ENCODE measurements around the gene WNT6.

Gene WNT6

DNA sequence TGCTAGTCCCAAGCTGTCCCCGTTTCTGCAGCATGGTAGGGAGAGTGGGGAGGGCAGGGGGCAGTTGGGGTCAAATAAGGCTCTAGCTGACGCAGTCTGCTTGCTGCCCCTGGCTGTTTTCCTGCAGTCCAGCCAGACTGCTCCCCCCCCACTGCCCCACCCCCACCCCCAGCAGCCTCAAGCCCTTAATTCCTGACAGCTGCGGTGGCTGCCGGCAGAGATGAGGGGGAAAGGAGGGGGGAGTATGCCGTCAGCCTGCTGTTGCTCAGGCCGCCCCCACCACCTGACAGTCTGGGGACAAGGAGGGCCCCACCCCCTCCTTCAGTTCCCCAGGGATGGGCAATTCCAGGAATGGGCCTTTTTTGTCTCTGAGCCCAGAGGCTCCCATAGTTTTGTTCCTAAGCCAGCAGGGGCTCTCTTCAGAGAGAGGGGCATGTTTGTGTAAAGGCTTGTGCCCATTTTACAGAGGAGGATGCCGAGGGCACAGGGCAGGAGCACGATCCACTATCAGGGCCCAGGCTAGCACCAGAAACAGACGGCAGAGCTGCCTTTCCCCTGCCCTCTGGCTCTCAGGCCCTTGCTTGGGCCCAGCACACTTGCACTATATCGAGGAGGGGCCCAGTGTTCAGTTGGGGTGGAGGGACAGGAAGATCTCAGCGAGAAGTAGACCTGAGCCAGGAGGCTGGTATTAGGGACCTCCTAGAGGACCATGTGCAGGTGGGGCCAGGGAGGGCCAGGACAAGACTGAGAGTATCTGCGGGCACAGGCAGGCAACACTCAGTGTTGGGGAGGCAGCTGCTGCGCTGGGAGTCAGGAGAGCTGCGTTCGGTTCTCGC lies 19.5 kb downstream of the WNT6 start:
- no peak for FAIRE-seq

DNA sequence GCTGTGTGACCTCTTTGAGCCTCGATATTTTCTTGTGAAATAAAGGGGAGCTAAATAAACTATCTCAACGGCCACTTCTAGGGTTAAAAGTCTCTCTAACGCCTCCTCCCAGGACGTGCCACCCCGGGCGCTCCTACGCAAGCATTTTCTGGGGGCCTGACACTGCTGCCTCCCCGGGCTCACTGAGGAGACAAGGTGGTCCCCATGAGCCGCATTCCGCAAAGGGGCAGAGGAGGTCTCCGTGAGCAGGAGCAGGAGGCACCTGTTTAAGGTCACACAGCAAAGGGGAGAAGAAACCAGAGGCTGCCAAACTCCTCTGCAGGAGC lies 20.1 kb downstream of the WNT6 start:
- no peak for FAIRE-seq

DNA sequence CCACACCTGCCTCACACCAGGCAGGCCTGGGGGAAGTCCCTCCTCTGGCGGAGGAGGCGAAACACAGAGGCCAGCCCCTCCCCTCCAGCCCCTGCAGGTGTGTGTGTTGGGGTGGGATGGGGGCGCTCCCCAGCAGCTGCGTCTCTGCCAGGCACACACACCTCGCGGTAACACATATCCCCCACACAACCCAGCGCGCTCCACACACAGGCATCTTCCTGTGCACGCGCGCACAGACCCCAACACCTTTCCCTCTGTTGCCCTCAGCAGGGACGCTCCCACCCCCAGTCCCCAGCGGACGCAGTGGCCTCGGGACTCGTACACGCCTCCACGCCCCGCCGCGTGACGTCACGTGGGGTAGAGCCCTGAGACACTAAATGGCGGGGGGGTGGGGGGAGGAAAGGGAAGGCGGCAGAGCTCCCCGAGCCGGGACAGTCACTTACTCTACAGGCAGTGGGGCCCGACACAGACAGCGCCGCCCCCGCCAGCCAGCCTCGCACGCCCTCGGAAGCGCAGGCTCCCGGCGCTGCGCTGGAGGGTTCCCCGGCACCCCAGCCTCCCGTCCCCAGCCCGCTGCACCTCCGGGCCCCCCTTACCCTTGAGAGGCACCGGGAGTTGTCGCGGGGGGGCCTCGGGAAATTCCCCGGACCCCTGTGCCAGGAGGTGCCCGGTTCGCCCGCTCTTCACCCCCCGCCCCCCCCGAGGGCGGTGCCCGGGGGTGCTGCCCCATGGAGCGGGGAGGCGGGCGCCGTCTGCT lies 20.7 kb downstream of the WNT6 start, which contains the start of gene WNT10A:
WNT10A (plus strand) TSS at position 751 of the 757 bp plus-strand sequence. CDS start 144 bp downstream, outside the sequence.
- FAIRE-seq: no peak

DNA sequence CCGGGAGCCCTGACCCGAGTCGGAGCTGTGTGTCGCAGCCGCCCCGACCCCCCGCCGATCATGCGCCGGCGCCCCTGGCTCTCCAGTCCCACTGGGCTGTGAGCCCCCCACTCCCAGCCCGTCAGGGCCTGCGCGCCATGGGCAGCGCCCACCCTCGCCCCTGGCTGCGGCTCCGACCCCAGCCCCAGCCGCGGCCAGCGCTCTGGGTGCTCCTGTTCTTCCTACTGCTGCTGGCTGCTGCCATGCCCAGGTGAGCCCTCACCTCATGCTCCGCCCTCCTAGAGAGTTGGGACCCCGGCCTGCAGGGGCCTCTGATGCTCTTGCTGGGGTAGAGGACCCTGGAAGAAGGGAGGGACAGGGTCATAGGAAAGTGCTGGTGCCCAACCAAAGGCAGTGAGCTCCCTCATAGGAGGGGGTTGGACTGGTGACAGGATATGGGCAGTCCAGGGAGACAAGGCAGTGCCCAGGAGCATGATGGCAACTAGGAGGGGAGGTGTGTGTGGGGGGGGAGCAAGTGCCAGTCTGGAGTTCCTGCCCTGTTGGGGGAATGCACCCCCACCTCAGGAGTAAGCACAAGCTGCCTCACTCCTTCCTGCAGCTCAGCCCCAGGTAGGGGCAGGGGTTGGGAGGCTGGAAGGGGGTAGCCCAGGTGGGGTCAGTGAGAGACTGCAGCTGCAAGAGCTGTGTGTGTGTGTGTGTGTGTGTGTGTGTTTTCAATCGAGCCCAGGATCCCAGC lies 21.4 kb downstream of the WNT6 start:
- no peak for FAIRE-seq

DNA sequence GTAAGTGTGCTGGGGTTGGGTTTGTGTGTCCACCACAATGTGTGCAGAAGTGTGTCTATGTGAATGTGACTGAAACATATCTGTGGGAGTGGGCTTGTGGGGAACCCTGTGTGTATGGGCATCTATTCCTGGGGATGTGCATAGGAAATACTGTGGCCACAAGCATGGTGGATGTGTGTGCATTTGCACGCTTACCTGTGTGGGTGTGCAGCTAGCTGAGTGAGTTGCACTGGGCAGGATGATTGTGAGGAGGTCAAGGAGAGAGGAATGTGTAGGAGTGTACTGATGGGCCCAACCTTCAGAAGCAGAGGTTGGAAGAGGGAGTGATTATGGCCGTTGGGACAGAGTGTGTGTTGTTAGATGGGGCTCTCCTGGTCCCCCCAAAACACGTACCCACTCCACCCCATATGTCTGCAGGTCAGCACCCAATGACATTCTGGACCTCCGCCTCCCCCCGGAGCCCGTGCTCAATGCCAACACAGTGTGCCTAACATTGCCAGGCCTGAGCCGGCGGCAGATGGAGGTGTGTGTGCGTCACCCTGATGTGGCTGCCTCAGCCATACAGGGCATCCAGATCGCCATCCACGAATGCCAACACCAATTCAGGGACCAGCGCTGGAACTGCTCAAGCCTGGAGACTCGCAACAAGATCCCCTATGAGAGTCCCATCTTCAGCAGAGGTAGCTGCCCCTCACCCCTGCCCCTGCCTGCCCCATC lies 22.3 kb downstream of the WNT6 start:
- FAIRE-seq: no peak

DNA sequence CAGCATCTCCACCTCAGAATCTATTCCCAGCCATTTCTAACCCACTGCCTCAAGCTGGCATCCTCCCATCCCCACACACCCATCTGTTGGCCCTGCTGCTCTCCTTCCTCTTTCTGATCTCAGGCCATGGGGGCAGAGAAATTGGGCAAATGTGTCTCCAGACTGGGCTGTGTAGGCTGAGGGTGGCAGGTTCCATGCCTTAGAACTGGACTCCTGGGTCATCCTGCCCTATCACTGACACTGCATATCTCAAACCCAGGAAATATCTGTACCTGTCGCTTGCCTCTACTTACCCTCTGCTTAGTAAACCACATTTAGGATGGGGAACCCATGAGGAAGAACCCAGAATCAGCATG lies 22.8 kb downstream of the WNT6 start:
- no peak for FAIRE-seq

DNA sequence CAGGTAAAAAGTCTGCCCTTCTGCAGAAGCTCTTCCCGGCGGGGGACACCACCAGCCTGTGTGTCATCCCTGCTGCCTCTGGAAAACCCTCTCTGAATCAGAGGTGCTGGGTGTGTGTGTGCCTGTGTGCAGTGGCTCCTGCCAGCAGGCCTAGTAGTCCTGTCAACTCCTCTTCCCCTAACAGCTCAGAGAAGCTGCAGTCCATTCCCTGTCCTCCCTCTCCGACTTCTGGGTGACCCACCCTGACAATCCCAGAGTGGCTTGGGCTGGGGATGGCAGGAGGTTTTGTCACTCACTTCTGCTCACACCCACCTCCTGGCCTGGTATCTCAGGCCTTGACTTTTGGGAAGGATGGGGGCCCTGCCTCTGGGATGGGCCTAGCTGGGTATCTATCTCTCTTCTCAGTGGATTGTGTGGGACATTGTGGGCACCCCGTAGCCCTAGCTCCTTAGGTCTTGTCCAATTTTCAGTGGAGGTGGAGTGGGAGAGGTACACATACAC lies 23.3 kb downstream of the WNT6 start:
- no peak for FAIRE-seq

DNA sequence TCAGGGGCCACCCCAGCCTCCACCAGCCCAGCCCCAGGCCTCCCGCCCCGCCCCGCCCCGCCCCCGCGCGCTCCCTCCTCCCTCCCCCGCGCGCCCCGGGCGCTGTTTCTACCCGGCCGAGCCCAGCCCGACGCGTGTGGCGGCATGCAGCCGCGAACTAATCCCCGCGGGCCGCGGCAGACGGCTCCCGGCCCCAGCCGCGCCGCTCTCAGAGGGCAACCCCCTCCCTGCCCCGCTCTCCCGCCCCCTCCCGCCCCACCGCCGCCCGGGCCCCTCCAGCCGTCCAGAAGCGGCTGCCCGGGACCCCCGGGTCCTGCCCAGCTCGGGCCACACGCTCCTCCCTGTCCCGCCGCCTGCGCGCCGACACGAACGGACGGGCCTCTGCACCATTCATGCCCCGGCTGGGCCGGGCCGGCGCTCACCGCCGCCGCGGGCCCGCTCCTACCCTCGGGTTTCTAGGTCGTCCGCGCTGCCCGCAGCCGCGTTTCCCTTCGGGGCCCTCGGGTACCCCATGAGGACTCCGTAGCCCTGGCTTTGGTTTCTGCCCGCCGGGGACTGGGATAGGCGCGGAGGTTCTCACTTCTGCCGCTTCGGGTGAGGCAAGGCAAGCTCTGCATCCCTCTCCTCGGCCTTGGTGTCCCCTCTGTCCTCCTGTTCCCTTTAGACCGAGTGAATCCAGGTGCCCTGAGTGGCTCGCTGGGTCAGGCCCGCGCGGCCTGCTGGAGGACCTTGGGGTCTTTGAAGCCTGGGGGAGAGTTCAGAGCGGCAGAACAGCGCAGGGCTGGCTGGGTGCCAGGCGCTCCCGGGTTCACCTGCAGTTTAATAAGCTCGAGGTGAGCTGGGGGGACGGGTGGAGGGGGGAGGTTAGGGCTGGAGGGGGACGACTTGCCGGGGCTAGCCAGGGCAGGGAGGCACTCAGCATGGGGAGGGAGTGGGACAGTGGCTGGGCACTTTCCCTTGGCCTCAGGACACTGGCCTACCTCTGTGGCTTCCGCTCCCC lies 24.2 kb downstream of the WNT6 start:
- no peak for FAIRE-seq

DNA sequence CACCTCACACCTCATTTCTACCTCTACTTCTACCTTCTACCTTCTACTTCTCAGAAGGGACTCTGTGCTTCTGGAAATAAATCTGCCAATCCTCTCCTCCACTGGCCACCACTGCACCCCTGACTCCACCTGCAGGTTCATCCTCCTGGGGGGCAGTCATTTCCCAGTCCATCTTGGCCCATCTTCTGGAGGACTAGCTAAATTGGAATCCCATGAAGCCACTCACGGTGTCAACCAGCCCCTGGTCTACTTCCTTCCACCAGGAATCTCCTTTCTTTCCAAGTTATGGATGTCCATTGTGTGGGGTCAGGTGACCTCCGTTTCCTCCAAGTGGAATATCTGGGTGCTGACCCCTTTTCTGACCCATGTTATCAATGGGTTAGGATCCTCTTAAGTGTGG lies 24.9 kb downstream of the WNT6 start:
- FAIRE-seq: no peak

DNA sequence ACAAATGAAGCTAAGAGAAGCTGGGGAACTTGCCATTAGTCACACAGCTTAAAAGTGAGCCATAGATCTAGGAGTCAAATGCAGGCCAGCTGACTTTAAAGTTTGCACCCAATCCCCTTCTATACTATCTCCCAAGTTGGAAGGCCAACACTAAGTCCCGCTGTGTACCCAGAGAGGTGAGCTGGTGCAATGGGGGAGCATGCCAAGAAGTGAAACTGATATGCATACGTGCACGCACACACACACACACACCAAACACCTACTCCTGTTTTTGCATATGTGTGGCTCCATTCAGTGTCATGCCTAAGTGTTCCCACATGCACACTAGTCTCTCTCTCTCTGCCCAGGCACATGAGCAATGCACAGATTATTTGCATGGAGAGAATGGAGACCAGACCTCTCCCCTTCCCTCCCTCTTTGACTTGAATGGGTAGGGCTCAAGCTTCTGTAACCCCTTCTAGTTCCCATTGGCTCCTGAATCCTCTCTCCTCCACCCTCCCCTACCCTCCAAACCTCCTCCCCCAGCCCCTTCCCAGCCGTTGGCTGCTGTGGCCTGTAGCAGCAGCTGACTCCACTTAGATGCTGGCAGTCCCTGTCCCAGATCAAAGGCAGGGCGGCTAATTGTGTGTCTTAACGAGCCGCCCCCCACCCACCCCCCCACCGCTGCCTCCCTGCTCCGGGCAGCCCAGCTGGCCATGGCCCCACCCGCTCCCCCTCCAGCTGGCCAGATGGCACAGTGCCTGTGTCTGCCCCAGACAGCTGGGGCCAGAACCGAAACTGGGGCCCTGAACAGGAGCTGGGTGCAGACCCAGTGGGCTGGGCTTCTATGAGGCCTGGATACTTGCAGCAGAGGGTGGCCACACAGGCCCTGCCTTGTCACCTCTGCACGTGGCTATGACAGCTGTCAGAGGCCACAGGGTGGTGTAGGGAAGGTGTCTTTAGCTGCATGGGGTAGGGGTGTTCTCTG lies 26.7 kb downstream of the WNT6 start:
- no peak for FAIRE-seq

DNA sequence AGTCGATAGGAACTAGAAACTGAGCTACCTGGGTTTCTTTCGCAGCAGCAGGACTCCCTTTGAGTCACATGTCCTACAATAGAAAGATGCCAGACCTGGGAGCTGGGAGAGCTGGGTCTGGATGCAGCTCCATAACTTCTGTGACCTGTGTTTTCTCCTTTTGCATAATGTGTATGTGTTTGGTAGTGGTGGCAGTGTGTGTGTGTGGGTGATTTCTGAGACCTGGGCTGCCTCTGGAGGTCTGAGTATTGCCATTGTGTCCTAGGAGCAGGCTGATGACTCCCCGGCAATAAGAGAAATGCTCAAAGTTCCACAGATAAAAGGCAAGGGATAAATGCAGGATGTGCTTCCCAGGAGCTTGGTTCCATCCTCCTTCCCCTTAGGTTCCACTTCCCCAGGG lies 27.5 kb downstream of the WNT6 start:
- no peak for FAIRE-seq

DNA sequence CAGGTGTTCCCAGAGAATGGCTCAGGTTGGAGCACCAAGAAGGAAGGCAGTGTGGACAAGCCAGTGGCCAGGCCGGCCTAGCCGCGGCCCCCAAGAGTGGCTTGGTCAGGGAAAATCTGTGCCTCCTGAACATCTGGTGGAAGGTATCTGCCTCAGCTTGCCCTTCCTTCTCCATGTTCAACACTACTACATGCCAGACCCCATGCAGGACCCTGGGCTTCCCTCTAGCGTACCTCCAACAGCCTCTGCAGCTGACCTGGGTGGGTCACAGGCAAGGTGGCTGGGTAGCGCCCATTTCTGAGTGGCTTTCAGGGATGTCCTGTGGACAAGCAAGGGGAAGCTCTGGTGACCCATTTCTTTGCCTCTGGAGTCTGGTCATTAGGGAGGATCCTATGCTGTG lies 28.7 kb downstream of the WNT6 start:
- no peak for FAIRE-seq

DNA sequence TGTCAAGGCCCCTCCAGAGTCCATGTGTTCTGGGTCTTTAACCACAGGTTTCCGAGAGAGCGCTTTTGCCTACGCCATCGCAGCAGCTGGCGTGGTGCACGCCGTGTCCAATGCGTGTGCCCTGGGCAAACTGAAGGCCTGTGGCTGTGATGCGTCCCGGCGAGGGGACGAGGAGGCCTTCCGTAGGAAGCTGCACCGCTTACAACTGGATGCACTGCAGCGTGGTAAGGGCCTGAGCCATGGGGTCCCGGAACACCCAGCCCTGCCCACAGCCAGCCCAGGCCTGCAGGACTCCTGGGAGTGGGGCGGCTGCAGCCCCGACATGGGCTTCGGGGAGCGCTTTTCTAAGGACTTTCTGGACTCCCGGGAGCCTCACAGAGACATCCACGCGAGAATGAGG lies 30.3 kb downstream of the WNT6 start:
- no peak for FAIRE-seq

DNA sequence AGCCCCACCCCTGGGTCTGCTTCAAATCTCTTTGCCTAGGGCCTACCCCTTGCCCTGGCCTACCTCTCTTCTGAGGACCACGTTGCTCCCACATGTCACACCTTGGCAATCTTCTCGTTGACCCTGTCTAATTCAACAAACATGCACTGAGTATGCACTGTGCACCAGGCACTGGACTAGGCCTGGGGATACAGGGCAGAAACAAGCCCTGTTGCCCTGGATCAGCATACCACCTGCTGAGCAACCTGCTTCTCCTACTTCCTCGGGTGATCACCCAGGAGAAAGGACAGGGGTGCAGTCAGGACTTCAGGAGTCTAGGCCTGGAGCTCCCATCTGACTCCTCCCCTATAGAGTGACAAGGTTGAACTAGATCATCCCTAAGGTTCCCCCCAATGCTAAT lies 30.8 kb downstream of the WNT6 start:
- no peak for FAIRE-seq

DNA sequence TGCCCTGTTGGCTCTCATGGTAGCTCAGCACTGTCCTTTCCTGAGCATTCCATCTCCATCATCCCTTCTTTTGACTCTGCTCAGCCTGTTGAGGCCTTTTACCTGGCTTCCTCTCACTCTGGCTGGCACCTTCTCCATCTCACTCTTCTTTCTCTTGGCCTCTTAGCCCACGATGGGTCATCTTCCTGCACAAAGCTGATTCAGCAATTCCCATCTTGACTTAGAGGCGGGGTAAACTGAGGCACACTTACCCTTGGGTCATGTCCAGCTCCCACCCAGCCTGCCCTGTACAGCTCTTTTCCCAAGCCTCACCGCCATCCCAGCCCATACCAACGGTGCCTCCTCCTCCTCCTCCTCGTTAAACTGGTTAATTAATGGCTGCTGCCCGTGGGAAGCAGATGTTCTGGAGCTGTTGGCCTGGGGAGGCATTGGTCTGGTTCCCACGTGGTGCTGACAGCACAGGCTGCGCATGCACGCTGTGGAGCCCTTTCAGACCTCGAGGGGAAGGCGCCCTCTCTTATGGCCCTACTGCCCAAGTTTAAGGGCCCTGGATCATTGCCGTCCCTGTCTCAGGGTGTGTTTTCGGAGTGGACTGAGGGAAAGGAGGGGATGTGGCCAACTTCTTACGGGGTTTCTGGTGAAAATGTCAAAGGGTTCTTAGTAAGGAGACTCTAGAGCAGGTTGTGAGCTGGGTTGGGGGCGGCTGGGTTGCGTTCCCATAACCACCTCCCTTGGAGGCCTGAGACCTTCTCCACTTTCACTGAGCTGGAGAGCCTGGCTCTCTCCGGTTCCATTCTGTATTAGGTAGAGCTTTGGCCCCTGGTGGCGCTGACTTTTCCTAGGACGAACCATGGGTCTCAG lies 31.9 kb downstream of the WNT6 start:
- no peak for FAIRE-seq

DNA sequence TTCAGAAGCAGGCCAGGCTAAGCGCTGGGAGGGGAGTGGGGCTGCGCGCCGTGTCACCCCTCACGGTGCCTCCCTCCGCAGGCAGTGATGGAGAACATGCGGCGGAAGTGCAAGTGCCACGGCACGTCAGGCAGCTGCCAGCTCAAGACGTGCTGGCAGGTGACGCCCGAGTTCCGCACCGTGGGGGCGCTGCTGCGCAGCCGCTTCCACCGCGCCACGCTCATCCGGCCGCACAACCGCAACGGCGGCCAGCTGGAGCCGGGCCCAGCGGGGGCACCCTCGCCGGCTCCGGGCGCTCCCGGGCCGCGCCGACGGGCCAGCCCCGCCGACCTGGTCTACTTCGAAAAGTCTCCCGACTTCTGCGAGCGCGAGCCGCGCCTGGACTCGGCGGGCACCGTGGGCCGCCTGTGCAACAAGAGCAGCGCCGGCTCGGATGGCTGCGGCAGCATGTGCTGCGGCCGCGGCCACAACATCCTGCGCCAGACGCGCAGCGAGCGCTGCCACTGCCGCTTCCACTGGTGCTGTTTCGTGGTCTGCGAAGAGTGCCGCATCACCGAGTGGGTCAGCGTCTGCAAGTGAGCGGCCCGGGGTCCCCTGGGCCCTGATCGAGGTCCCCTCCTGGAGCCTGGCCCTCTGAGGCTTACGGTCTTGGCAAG lies 33.2 kb downstream of the WNT6 start:
- FAIRE-seq: no peak

DNA sequence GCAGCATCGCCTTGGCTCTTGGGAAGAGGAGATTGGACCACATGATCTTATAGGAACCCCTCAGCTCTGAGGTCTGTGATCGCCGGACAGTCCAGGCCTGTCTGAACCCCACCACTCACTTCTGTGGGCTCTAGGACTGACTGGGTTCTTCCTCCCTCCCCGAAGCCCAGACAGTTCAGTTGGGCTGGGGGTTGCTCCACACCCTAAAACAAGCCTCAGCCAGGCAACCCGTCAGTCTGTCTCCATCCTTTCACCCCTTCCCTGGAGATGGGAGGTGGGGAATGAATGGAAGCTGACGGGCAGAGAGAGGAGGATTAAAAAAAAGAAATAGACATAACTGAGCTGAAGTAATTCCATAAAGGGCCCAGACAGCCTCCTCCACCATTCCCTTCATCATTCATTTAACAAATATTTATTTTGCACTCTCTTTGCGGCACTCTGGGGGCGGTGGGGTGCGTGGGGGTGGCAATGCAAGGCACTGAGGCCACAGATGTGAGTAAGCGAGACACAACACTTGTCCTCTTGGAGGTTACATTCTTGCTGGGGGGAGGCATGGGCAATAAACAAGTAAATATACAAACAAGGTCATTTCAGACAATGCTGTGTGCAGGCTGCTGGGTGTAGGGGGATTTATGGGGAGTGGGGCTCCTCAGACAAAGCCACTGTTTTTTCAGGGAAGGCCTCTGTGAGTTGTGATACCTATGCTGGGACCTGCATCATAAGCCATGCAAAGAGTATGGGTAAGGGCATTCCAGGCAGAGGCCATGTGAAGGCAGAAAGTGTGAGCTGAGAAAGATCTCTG lies 33.9 kb downstream of the WNT6 start:
- no peak for FAIRE-seq
